Measurements from ENCODE around the gene EID2B.

The EID2B gene

DNA sequence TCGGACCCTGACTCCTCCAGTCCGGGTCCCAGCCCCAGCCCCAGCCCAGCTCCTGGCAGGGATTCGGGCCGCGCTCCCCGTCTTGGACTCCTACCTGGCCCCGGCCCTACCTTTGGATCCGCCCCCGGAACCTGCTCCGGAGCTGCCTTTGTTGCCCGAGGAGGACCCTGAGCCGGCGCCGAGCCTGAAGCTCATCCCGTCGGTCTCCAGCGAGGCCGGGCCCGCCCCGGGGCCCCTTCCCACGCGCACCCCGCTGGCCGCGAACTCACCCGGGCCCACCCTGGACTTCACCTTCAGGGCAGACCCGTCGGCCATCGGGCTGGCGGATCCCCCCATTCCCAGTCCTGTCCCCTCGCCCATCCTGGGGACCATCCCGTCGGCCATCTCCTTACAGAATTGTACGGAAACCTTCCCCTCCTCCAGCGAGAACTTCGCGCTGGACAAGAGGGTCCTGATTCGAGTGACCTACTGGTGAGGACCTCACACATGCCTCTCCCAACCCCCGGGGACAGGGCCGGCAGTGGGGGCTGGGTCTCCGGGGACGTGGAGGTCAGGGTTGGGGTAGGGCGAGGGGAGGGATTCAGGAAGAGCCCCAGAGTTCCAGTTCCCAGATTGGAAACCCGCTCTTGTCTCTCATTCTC lies 17.0 kb downstream of the EID2B start:
- Mint-ChIP-seq H3K4me1 (peaks cover 22% of the 10 kb centered on the region), H3K9me3 (no peaks in the 10 kb centered on the region), H3K27me3 (peaks cover 51% of the 10 kb centered on the region), H3K4me3 (peak overlapping the region; percentile 68), H3K36me3 (no peaks in the 10 kb centered on the region), H3K27ac (peak overlapping the region; percentile 33)
- ATAC-seq, result no peak

DNA sequence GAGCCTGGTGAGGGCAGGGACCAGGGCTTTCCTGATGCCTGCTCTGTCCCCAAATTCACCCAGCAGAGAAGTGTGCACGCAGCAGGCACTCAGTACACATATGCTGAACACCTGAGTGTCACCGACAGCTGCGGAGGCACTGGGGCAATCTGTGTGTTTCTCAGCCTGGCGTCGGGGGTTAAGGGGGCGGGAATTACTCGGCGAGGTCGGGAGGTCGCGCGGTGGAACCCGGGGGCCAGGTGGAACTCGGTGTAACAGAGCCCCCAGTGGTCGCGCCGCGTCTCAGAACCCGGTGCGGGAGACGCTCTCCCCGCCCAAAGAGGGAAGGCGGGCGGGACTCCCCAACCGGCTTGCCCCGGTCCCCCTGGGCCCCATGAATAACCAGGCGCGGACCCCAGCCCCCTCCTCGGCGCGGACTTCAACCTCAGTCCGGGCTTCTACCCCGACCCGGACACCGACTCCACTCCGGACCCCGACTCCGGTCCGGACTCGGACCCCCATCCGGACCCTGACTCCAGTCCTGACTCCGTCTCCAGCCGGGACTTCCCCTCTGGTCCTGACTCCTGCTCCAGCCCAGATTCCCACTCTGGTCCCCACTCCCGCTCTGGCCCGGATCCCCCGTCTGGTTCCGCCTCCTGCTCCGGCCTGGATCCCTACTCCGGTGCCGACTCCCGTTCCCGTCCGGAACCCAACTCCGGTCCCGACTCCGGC lies 17.7 kb downstream of the EID2B start, which contains the start of gene SELENOV:
TSS of gene SELENOV (plus strand) at position 300 of the 711 bp plus-strand sequence. CDS start at position 374, 74 bp downstream.
- Mint-ChIP-seq H3K9me3 (no peaks in the 10 kb centered on the region), H3K27me3 (peaks cover 51% of the 10 kb centered on the region), H3K4me1 (peaks cover 22% of the 10 kb centered on the region), H3K4me3 (peak within 1 kb of the TSS; percentile 69), H3K36me3 (no peaks in the 10 kb centered on the region), H3K27ac (peak within 1 kb of the TSS; percentile 33)
- ATAC-seq, result peak; percentile 51

DNA sequence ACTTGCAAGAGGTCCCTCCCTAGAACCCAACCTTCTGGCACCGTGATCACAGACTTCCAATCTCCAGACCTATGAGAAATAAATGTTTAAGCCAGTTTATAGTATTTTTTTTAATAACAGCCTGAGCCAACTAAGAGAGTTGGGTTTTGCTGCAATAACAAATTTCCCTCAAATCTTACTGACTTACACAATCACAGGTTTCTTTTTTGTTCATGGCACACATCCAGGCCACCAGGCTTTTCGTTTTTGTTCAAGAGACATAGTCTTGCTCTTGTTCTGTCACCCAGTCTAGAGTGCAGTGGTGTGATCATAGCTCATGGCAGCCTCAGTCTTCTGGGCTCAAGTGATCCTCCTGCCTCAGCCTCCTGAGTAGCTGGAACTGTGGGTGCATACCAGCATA lies 19.7 kb downstream of the EID2B start:
- Mint-ChIP-seq H3K4me1 (peaks cover 25% of the 10 kb centered on the region), H3K27ac (no peak overlapping the region), H3K36me3 (no peaks in the 10 kb centered on the region), H3K4me3 (no peak overlapping the region), H3K9me3 (no peaks in the 10 kb centered on the region), H3K27me3 (peaks cover 46% of the 10 kb centered on the region)
- no peak for ATAC-seq

DNA sequence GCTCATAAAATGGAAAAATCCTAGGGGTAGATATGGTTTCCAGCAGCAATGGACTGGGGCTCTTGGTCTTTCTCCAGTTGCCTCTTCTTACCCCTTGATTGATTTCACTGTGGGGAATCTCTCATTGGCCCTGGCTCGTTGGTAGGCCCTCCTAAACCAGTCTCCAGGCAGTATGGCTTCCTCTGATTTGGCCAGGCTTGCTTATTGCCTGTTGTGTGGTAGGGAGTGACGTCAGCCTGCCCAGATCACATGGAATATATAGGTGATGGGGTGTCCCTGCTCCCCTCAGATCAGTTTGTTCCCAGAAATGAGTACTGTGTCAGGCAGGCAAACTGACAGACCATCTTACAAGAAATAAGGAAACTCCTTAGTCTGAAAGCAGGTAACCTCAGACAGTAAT lies 23.4 kb downstream of the EID2B start:
- Mint-ChIP-seq H3K4me1 (peaks cover 20% of the 10 kb centered on the region), H3K9me3 (no peaks in the 10 kb centered on the region), H3K36me3 (no peaks in the 10 kb centered on the region), H3K4me3 (no peak overlapping the region), H3K27me3 (peaks cover 36% of the 10 kb centered on the region), H3K27ac (no peak overlapping the region)
- ATAC-seq, result no peak

DNA sequence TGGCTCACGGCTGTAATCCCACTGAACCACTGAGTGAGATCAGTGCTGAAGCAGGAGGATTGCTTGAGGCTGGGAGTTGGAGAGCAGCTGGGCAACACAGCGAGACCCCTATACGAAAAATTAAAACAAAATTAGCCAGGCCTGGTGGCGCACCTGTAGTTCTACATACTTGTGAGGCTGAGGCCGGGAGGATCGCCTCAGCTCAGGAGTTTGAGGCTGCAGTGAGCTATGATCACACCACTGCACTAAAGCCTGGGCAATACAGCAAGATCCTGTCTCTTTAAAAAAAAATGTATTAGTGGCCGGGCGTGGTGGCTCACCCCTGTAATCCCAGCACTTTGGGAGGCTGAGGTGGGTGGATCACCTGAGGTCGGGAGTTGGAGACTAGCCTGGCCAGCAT lies 24.0 kb downstream of the EID2B start:
- H3K4me3 Mint-ChIP-seq, result no peak overlapping the region
- no peaks in the 10 kb centered on the region for H3K36me3 Mint-ChIP-seq
- H3K27ac Mint-ChIP-seq, result no peak overlapping the region
- no peaks in the 10 kb centered on the region for H3K9me3 Mint-ChIP-seq
- peaks cover 42% of the 10 kb centered on the region for H3K27me3 Mint-ChIP-seq
- no peak for ATAC-seq
- peaks cover 23% of the 10 kb centered on the region for H3K4me1 Mint-ChIP-seq

DNA sequence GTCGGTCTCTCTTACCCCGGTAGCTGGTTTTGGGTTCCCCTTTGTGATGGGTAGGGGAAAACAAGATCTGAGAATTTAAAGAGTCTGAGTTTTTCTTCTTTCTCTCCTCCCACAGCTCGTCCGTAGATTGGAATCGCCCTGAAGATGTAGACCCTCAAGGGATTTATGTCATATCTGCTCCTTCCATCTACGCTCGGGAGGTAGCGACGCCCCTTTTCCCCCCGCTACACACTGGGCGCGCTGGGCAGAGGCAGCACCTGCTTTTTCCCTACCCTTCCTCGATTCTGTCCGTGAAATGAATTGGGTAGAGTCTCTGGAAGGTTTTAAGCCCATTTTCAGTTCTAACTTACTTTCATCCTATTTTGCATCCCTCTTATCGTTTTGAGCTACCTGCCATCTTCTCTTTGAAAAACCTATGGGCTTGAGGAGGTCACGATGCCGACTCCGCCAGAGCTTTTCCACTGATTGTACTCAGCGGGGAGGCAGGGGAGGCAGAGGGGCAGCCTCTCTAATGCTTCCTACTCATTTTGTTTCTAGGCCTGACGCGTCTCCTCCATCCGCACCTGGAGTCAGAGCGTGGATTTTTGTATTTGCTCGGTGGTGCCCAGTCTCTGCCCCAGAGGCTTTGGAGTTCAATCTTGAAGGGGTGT lies 24.8 kb downstream of the EID2B start:
- Mint-ChIP-seq H3K4me1 (peaks cover 30% of the 10 kb centered on the region), H3K27me3 (peaks cover 50% of the 10 kb centered on the region), H3K36me3 (no peaks in the 10 kb centered on the region), H3K27ac (peak overlapping the region; percentile 67), H3K4me3 (peak overlapping the region; percentile 87), H3K9me3 (no peaks in the 10 kb centered on the region)
- ATAC-seq, result no peak

DNA sequence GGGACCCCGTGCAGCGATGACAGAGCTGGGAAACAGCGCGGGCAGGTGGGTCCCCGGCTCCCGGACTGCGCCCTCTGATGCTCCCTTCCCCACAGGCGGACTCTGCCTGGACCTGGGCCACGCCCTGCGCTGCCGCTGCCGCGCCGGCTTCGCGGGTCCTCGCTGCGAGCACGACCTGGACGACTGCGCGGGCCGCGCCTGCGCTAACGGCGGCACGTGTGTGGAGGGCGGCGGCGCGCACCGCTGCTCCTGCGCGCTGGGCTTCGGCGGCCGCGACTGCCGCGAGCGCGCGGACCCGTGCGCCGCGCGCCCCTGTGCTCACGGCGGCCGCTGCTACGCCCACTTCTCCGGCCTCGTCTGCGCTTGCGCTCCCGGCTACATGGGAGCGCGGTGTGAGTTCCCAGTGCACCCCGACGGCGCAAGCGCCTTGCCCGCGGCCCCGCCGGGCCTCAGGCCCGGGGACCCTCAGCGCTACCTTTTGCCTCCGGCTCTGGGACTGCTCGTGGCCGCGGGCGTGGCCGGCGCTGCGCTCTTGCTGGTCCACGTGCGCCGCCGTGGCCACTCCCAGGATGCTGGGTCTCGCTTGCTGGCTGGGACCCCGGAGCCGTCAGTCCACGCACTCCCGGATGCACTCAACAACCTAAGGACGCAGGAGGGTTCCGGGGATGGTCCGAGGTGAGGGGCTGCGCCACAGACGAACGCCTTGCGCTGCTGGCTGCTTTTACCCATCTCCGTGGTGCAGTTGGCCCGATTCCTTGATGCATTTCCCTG lies 25.5 kb downstream of the EID2B start:
- peaks cover 44% of the 10 kb centered on the region for H3K27me3 Mint-ChIP-seq
- H3K4me1 Mint-ChIP-seq, result peaks cover 30% of the 10 kb centered on the region
- peak; percentile 84 for ATAC-seq
- H3K4me3 Mint-ChIP-seq, result peak overlapping the region; percentile 87
- H3K9me3 Mint-ChIP-seq, result no peaks in the 10 kb centered on the region
- H3K36me3 Mint-ChIP-seq, result no peaks in the 10 kb centered on the region
- peak overlapping the region; percentile 67 for H3K27ac Mint-ChIP-seq

DNA sequence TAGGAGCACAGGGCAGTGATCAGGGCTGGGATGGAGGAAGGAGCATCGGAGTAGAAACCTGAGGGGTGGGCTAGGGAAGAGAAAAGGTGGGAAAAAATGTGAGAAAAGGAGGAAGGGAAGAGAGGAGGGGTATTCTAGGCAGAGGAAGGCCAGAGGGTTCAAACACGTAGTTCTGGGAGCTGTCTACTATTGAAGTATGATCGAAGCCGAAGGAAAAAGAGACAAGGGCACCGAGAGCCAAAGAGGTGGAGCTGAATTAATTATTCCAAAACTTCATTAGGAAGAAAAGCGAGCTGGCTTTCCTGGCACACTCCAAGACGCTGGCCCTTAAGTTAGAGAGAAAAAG lies 26.1 kb downstream of the EID2B start:
- Mint-ChIP-seq H3K9me3 (no peaks in the 10 kb centered on the region), H3K27me3 (peaks cover 42% of the 10 kb centered on the region), H3K27ac (no peak overlapping the region), H3K4me1 (peaks cover 30% of the 10 kb centered on the region), H3K4me3 (peak overlapping the region; percentile 73), H3K36me3 (no peaks in the 10 kb centered on the region)
- no peak for ATAC-seq

DNA sequence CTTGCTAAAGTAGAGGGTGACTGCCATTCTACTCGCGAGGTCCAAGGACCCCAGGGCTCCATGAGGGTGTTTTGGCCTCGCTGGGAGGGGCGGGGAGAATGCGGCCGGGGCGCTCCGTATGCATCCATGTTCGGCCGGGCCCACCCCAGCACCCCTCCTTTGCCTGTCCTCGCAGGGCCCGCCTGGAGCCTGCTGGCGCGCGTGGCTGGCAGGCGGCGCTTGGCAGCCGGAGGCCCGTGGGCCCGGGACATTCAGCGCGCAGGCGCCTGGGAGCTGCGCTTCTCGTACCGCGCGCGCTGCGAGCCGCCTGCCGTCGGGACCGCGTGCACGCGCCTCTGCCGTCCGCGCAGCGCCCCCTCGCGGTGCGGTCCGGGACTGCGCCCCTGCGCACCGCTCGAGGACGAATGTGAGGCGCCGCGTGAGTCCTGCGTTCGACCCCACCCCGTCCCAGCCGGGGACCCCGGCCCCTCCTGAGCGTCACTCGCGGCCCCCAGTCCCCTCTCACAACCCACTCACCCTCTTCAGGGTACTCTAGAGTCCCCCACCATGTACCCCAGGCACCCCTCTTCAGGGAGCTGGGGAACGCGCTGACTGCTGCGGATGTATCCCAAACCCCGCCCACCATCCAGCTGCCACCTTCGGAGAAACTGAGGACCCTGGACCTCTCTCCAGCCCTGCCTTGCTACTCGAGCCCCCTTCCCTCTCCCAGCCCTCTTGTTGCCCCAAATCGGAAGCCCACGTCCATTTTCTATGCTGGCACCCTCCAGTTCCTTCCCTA lies 29.8 kb downstream of the EID2B start:
- no peaks in the 10 kb centered on the region for H3K9me3 Mint-ChIP-seq
- peak overlapping the region; percentile 15 for H3K4me3 Mint-ChIP-seq
- H3K36me3 Mint-ChIP-seq, result no peaks in the 10 kb centered on the region
- peak; percentile 42 for ATAC-seq
- H3K27me3 Mint-ChIP-seq, result peaks cover 71% of the 10 kb centered on the region
- H3K4me1 Mint-ChIP-seq, result peaks cover 47% of the 10 kb centered on the region
- H3K27ac Mint-ChIP-seq, result no peak overlapping the region

DNA sequence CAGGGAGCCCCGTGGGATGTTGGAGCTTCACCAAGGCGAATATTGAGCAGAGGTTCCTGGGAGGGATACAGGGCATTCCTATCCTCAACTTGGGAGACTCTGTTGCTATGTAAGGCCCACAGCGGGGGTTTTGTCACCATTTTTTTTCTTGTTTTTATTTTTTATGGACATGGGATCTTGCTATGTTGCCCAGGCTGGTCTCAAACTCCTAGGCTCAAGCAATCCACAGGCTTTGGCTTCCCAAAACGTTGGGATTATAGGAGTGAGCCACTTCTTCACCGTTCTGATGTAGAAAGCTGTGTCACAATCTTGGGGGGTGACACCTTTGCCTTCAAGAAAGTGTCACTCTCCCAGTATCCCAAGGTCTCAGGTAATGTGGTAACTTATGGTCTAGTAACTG lies 31.3 kb downstream of the EID2B start:
- ATAC-seq, result no peak
- Mint-ChIP-seq H3K27ac (no peak overlapping the region), H3K4me3 (no peak overlapping the region), H3K27me3 (peaks cover 67% of the 10 kb centered on the region), H3K9me3 (no peaks in the 10 kb centered on the region), H3K36me3 (no peaks in the 10 kb centered on the region), H3K4me1 (peaks cover 39% of the 10 kb centered on the region)

DNA sequence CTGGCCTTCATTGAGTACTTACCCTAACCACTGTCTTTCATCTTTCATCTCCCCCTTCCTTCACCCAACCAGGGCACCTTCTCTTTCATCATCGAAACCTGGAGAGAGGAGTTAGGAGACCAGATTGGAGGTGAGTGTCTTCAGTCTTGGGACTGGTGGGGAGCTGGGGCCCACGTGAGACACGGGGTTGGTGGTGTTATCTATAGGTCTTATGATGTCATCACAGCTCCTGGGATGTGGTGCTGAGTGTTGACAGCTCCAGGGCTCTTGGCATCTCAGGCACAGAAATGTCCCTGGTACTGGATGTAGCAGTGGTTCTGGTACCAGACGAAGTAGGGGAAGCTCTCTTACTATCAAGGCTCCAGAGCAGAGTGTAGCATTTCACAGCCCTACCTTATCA lies 32.1 kb downstream of the EID2B start:
- Mint-ChIP-seq H3K27ac (no peak overlapping the region), H3K36me3 (no peaks in the 10 kb centered on the region), H3K27me3 (peaks cover 59% of the 10 kb centered on the region), H3K4me3 (no peak overlapping the region), H3K9me3 (no peaks in the 10 kb centered on the region), H3K4me1 (peaks cover 36% of the 10 kb centered on the region)
- ATAC-seq, result no peak

DNA sequence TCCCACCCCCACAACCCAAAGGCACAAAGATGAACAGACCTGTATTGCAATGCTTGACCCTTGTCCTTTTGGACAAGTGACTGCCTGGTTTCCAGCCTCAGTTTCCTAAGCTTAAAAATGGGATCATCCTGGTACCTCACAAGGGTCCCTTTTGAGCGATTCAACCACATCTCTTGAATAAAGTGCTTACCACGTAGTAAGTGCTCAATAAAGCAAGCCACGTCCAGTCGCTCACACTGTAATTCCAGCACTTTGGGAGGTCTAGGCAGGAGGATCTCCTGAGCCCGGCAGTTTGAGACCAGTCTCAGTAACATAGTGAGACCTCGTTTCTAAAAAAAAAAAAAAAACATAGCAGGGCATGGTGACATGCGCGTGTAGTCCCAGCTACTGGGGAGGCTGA lies 32.7 kb downstream of the EID2B start:
- Mint-ChIP-seq H3K36me3 (no peaks in the 10 kb centered on the region), H3K9me3 (no peaks in the 10 kb centered on the region), H3K4me1 (peaks cover 36% of the 10 kb centered on the region), H3K4me3 (peak overlapping the region; percentile 35), H3K27ac (peak overlapping the region; percentile 27), H3K27me3 (peaks cover 52% of the 10 kb centered on the region)
- no peak for ATAC-seq

DNA sequence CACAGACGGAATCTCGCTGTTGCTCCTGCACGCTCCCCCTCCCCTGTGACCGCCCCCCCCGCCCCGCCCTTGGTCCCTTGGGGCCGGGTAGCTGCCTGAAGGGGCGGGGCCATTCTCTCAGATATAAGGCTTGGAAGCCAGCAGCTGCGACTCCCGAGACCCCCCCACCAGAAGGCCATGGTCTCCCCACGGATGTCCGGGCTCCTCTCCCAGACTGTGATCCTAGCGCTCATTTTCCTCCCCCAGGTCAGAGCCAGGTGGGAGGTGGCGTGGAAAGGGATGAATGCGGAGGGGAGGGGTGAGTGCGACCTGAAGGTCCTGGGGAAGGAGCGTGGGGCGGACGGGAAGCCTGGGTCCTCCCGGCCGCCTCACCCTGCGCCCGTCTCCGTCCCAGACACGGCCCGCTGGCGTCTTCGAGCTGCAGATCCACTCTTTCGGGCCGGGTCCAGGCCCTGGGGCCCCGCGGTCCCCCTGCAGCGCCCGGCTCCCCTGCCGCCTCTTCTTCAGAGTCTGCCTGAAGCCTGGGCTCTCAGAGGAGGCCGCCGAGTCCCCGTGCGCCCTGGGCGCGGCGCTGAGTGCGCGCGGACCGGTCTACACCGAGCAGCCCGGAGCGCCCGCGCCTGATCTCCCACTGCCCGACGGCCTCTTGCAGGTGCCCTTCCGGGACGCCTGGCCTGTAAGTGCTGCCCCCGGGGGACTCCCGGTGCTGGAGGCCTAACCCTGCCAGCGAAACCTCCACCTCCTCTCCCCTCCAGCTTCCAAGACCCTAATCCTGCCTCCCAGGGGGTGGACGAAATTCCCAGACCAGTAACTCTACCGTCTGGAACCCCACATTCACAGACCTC lies 33.6 kb downstream of the EID2B start, which contains the start of gene DLL3:
TSS of gene DLL3 (plus strand) at position 150 of the 845 bp plus-strand sequence. CDS start at position 178, 28 bp downstream.
- Mint-ChIP-seq H3K27ac (peak within 1 kb of the TSS; percentile 40), H3K4me3 (peak within 1 kb of the TSS; percentile 65), H3K4me1 (peaks cover 36% of the 10 kb centered on the region), H3K27me3 (peaks cover 43% of the 10 kb centered on the region), H3K36me3 (no peaks in the 10 kb centered on the region), H3K9me3 (no peaks in the 10 kb centered on the region)
- peak; percentile 49 for ATAC-seq
